K562 (cell line): Measurements from ENCODE around the gene HES4. TPM values are rescaled to one million over a fixed set of nuclear protein-coding genes. Genes with fewer than 3 reads are reported as not detected.

Experiments
- CBX3 ChIP-seq, 2 experiments: IDR thresholded peaks; 1 replicate in 1 of 2; 2 replicates in 1 of 2; pipeline ENCODE4 v1.6.1; 2012; ENCODE audit warnings: inconsistent platforms in 2 of 2, low read length in 2 of 2, borderline replicate concordance in 1 of 2, control low read depth in 1 of 2
- CC2D1A ChIP-seq: fragments of 450-650 bp; IDR thresholded peaks from 2 replicates; pipeline ENCODE4 v1.6.1; 2017; ENCODE audit warnings: mild to moderate bottlenecking
- CEBPZ ChIP-seq: fragments of 150-350 bp; IDR thresholded peaks from 2 replicates; pipeline ENCODE4 v1.6.1; 2014; ENCODE audit warnings: low read depth, mild to moderate bottlenecking, low read length, borderline replicate concordance
- E2F3 ChIP-seq: fragments of 250-450 bp; sonication (Bioruptor Pico); IDR thresholded peaks from 2 replicates; pipeline ENCODE4 v1.4.0; 2020; ENCODE audit warnings: mild to moderate bottlenecking
- ERF ChIP-seq: fragments of 450-650 bp; formaldehyde crosslinking; IDR thresholded peaks from 2 replicates; pipeline ENCODE4 v1.4.0; 2020; ENCODE audit warnings: mild to moderate bottlenecking, mixed read lengths
- ILK ChIP-seq: fragments of 450-650 bp; IDR thresholded peaks from 2 replicates; pipeline ENCODE4 v1.6.1; 2016; ENCODE audit warnings: missing genetic modification characterization, low read depth, mild to moderate bottlenecking, missing compliant biosample characterization, moderate library complexity, borderline replicate concordance
- MCM5 ChIP-seq: fragments of 450-650 bp; IDR thresholded peaks from 2 replicates; pipeline ENCODE4 v1.6.1; 2016; ENCODE audit warnings: low read depth
- MLLT1 ChIP-seq, 2 experiments: fragments of 450-650 bp; IDR thresholded peaks; 2 replicates each; pipeline ENCODE4 v1.6.1; 2016
- MTA1 ChIP-seq: fragments of 450-650 bp; IDR thresholded peaks from 2 replicates; pipeline ENCODE4 v1.6.1; 2017; ENCODE audit warnings: borderline replicate concordance
- NFE2L1 ChIP-seq: fragments of 450-650 bp; IDR thresholded peaks from 2 replicates; pipeline ENCODE4 v1.6.1; 2016; ENCODE audit warnings: missing genetic modification characterization, low read depth, mild to moderate bottlenecking, missing compliant biosample characterization, moderate library complexity, borderline replicate concordance
- NFIC ChIP-seq: fragments of 450-650 bp; IDR thresholded peaks from 2 replicates; pipeline ENCODE4 v1.6.1; 2017; ENCODE audit warnings: mild to moderate bottlenecking, inconsistent platforms
- PCBP2 ChIP-seq: fragments of 200-400 bp; formaldehyde crosslinking; IDR thresholded peaks from 2 replicates; pipeline ENCODE4 v1.6.1; 2018; ENCODE audit warnings: low read length, low read depth, mild to moderate bottlenecking, moderate library complexity; ENCODE audit not compliant: poor library complexity, severe bottlenecking
- PHF21A ChIP-seq: fragments of 450-650 bp; IDR thresholded peaks from 2 replicates; pipeline ENCODE4 v1.6.1; 2017; ENCODE audit warnings: low read depth, borderline replicate concordance
- RB1 ChIP-seq: fragments of 450-650 bp; IDR thresholded peaks from 2 replicates; pipeline ENCODE4 v1.6.1; 2017; ENCODE audit warnings: low read depth, mild to moderate bottlenecking
- STAT5B ChIP-seq: fragments of 250-450 bp; sonication (Bioruptor Pico); IDR thresholded peaks from 2 replicates; pipeline ENCODE4 v1.8.0; 2021; ENCODE audit warnings: mild to moderate bottlenecking, inconsistent platforms
- TCF7L2 ChIP-seq: fragments of 150-350 bp; IDR thresholded peaks from 2 replicates; pipeline ENCODE4 v1.6.1; 2016; ENCODE audit warnings: low read depth, mild to moderate bottlenecking, low read length, moderate library complexity
- ZBTB34 ChIP-seq: fragments of 250-450 bp; sonication (Bioruptor Pico); IDR thresholded peaks from 2 replicates; pipeline ENCODE4 v1.8.0; 2021; ENCODE audit warnings: mild to moderate bottlenecking, moderate library complexity
- ZNF12 ChIP-seq: sonication (generic); formaldehyde crosslinking; IDR thresholded peaks from 2 replicates; pipeline ENCODE4 v1.4.0; 2020; ENCODE audit warnings: mild to moderate bottlenecking, missing genetic modification reagents
- polyA plus RNA-seq, 8 experiments: library from polyadenylated mRNA; depleted of rRNA in 4 of 8; stranded (reverse) in 5 of 8; unstranded in 3 of 8; fragments of >200 nt; fragmentation: Nextera tagmentation in 2 of 8; fragmentation: Illumina TruSeq in 1 of 8; extraction: Ambion mirVana in 2 of 8; extraction: Trizol in 1 of 8; gene quantifications; 2 replicates each; pipeline versions ENCODE4 v1.2.1 to v1.2.3, GENCODE V29; 2011 to 2014; ENCODE audit warnings: inconsistent platforms in 1 of 8, missing spikeins in 1 of 8
- total RNA-seq, 7 experiments: library from RNA; depleted of rRNA in 6 of 7; stranded (reverse); fragments of >200 nt in 6 of 7; fragmentation: Illumina TruSeq in 2 of 7; extraction: Trizol in 2 of 7; gene quantifications; 2 replicates each; pipeline versions ENCODE4 v1.2.1 to v1.2.3, GENCODE V29; 2011 to 2021; ENCODE audit warnings: low replicate concordance in 1 of 7

The HES4 gene
- total and polyA plus RNA-seq, 9 of the 15 experiments (the other 6 are each of a cell fraction or from before 2014, with no cell fraction given) = 0.21 to 43.7 (median 5.3) TPM; not detected in 2

- no peak for TF ChIP-seq ZNF12 (CRISPR knock-in tag)
- TF ChIP-seq TCF7L2 = no peak
- TF ChIP-seq MCM5 = no peak
- TF ChIP-seq ERF (CRISPR knock-in tag) = 0 out of 2 replicates have a peak, but pooled peaks have one; percentile 53
- TF ChIP-seq RB1 = 0 out of 2 replicates have a peak, but pooled peaks have one; percentile 39
- no peak for TF ChIP-seq CEBPZ
- no peak for TF ChIP-seq E2F3 (CRISPR knock-in tag)
- TF ChIP-seq NFE2L1 (tag) = no peak
- TF ChIP-seq ILK = no peak
- TF ChIP-seq CC2D1A = no peak
- no peak for TF ChIP-seq STAT5B
- no peak for TF ChIP-seq MTA1
- TF ChIP-seq ZBTB34 (CRISPR knock-in tag) = no peak
- TF ChIP-seq PCBP2 = no peak
- no peak for TF ChIP-seq MLLT1 (IDR thresholded peaks at IDR 0.05)
- no peak for TF ChIP-seq PHF21A
- peak; percentile 95 for TF ChIP-seq NFIC
- no peak for TF ChIP-seq CBX3 (IDR thresholded peaks at IDR 0.05; ENCODE audit: borderline replicate concordance in 1 of 2, low read length in 2 of 2)
Measured at GRCh38 chr1:1021010-1021919, 21.4 kb upstream of the HES4 start (continued).
